Measurements from ENCODE around the gene SPATA17.

- TF ChIP-seq CTCF (IDR thresholded peaks at IDR 0.05) (no peak), POLR2A (IDR thresholded peaks at IDR 0.05) (no peak)
Observed at GRCh38 chr1:217647791-217648190, 16.6 kb downstream of the SPATA17 start.

All from adrenal gland (tissue), 5 donors.